Stimulated activated naive CD4-positive, alpha-beta T cell (primary cell): ENCODE measurements around the gene TSEN34.
"Not testable (repeated sequence)": the region's sequence is repeated elsewhere in the genome, so short reads cannot be mapped to it uniquely, and the experiment has no call there.

Source experiments
- DNase-seq, 6 experiments: peaks; one replicate each; lab custom pipeline; 2025; lab: John Stamatoyannopoulos, UW

Gene TSEN34

DNA sequence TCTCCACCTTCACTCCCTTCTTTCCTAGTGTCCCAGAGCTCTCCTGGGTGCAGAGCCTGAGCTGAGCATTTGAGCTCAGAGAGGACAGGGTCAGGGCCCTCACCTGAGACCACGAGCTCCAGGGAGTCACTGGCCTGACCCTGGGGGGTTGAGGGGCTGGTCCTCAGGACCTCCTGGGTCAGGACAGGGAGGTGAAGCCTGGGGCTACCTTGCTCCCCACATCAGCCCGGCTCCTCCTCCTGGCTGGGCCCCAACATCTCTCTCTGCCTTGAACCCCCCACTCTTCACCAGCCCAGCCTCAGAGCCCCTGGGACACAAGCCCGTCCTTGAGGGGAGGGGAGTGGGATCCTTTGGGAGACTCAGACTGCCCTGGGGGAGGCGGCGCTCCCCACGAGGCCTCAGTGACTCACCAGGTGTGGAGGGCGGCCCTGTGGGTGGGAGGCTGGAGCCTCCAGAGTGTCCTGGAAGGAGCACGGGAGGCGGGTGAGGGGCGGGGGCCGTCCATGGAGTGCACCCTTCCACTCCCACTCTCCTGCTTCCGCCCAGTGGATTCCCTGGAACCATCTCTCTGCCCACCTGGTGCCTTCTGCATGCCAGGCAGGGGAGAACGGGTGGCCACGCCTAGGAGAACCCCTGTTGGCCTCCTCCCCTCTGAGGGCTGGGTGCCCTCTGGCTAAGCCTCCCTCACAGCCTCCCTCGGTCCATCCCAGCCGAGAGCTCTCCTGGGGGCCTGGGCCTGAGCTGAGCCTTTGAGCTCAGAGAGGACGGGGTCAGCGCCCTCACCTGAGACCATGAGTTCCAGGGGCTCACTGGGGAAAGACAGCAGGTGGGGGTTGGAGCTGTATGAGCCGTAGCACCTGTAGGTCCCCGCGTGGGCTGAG lies 48.6 kb downstream of the TSEN34 start:
- DNase-seq = not testable (repeated sequence)

DNA sequence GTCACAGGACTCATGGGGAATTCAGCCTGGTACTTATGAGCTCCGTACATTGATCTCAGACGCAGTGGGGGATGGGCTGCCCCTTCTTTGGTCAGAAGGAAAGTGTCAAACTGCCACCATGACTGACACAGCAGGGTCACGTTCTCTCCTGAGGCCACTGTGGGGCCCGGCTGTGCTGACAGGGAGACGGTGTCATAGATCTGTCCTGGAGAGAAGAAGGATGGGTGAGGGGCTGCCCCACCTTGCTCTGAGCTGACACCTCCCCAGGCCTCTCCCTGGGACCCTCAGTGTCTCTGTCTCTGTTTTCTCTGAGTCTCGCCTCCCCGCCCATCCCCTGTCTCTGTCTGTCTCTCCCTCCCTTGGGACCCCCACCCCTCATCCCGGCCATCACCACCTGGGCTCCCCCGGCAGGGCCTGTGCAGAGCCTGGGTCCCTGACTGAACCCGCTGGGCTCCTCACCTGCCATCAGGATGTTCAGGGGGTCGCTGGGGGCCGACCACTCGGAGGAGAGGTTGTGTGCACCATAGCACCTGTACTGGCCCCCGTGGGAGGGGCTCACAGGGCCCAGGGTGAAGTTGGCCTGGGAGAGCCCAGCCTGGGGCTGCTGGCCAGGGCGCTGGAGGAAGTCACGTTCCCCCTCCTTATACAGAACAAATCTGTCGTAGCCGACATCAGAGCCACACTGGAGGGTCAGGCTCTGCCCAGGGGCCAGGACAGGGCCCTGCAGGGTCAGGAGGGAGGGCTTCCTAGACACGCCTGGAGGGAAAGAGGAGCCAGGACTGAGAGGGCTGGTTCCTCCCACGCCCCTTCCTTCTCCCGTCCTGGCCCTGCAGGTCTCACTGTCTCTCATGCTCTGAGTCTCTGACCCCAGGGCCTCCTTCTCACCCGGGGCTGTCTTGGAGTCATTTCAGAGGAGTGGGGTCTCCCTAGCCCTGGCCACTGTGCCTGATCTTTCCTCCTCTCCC lies 49.5 kb downstream of the TSEN34 start:
- DNase-seq = not testable (repeated sequence)

DNA sequence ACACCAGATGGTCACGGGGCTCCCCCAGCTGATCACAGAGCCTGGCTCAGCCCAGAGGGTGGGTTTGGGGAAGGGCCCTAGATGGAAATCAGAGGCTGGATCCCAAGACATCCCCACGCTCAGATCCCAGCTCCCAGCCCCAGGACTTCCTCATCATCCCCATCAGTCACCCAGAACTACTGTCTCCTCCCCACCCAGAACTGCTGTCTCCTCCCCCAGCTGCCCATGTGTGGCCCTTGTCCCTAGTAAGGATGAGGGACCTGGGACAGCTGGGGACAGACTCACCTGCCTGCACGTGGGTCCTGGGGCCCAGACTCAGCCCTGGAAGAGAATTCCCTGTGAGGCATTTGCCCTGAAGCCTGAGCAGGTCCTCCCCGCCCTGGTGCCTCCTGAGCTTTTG lies 51.1 kb downstream of the TSEN34 start:
- not testable (repeated sequence) for DNase-seq

DNA sequence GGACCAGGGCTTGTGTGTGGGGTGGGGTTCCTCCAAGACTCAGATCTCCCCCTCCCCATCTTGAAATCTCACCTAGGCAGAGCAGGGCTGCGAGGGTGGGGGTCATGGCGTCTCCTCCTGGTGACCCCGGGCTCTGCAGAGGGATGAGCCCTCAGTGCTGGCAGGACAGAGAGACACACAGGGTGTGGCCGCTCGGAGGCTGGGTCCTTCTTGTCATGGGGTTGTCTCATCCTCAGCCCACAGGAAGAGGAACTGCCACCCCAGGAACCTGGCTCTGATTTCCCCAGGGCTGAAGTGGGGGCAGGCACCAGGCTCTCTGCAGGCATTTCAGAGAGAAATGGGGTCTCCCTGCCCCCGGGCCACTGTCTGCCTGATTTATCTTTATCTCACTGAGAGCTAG lies 51.5 kb downstream of the TSEN34 start, which contains the start of gene LILRA6:
LILRA6 (minus strand) TSS at position 145 of the 400 bp plus-strand sequence.
- not testable (repeated sequence) for DNase-seq

DNA sequence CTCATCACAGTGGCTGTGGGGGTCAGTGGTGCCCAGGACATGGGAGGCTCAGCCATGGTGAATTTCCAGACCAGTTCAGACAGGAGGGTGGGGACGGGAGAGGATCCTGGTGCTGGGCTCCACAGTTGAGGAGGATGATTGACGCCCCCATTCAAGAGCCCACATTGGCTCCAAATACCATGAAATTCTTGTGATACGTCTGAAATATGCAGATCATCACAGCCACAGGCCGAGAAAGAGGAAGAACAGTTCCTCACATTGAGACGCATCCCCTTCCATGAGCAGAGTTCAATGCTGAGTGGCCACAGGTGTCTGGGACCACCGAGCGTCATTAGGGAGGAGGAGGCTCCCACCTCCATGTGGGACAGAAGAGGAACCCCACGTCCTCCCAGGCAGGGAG lies 52.7 kb downstream of the TSEN34 start:
- not testable (repeated sequence) for DNase-seq
